Measurements from ENCODE around the gene ATP7A. TPM values are rescaled to one million over a fixed set of nuclear protein-coding genes. Genes with fewer than 3 reads are reported as not detected.

Gene ATP7A
- total RNA-seq, 4 donors from 2014 or later: 19.9 to 33.2 (median 26.8) TPM

DNA sequence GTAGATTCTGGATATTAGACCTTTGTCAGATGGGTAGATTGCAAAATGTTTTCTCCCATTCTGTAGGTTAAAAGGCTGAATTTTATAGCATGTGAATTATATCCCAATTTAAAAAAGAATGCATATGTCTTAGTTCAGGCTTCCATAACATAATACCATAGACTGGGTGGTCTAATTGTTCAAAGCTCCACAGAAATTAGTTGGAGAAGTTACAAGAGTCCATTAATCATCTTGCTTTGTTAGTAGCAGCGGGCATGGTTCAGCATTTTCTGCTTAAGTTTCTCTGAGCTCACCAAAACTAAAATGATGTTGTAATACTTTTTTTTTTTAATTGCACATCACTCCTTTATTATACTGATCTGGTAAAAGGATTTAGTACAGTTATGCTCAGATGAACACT, 57.1 kb downstream of the ATP7A start:
- TF ChIP-seq, protein P1, sequence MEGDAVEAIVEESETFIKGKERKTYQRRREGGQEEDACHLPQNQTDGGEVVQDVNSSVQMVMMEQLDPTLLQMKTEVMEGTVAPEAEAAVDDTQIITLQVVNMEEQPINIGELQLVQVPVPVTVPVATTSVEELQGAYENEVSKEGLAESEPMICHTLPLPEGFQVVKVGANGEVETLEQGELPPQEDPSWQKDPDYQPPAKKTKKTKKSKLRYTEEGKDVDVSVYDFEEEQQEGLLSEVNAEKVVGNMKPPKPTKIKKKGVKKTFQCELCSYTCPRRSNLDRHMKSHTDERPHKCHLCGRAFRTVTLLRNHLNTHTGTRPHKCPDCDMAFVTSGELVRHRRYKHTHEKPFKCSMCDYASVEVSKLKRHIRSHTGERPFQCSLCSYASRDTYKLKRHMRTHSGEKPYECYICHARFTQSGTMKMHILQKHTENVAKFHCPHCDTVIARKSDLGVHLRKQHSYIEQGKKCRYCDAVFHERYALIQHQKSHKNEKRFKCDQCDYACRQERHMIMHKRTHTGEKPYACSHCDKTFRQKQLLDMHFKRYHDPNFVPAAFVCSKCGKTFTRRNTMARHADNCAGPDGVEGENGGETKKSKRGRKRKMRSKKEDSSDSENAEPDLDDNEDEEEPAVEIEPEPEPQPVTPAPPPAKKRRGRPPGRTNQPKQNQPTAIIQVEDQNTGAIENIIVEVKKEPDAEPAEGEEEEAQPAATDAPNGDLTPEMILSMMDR (IDR thresholded peaks at IDR 0.05): no peak
- no peak for DNase-seq (ENCODE audit: low spot score in 2 of 2)
- Histone ChIP-seq H3K4me1 (no peaks in the 10 kb centered on the region), H3K4me3 (no peak overlapping the region), H3K9me3 (no peaks in the 10 kb centered on the region), H3K36me3 (no peaks in the 10 kb centered on the region), H3K27ac (no peak overlapping the region), H3K27me3 (no peaks in the 10 kb centered on the region)
- 50% methylated on average over 1 of the region's 1 CpG for WGBS

GRCh38 chrX:77969538-77969937, 59.0 kb downstream of the ATP7A start, which contains the start of gene PGAM4:
Gene PGAM4, minus strand, starts transcription at chrX:77969638. Its CDS starts 0 bp downstream, at chrX:77969638.
- DNase-seq (ENCODE audit: low spot score in 2 of 2): no peak
- Histone ChIP-seq H3K4me3 (no peak within 1 kb of the TSS), H3K4me1 (no peaks in the 10 kb centered on the region), H3K36me3 (no peaks in the 10 kb centered on the region), H3K9me3 (no peaks in the 10 kb centered on the region), H3K27me3 (no peaks in the 10 kb centered on the region), H3K27ac (no peak within 1 kb of the TSS)
- WGBS: 91% methylated on average over 13 of the region's 13 CpGs
- TF ChIP-seq POLR2AphosphoS5 (IDR thresholded peaks at IDR 0.05): no peak
- TF ChIP-seq, protein P1 (IDR thresholded peaks at IDR 0.05): no peak
- TF ChIP-seq EP300 (IDR thresholded peaks at IDR 0.05): no peak
- TF ChIP-seq POLR2A (IDR thresholded peaks at IDR 0.05): no peak

DNA sequence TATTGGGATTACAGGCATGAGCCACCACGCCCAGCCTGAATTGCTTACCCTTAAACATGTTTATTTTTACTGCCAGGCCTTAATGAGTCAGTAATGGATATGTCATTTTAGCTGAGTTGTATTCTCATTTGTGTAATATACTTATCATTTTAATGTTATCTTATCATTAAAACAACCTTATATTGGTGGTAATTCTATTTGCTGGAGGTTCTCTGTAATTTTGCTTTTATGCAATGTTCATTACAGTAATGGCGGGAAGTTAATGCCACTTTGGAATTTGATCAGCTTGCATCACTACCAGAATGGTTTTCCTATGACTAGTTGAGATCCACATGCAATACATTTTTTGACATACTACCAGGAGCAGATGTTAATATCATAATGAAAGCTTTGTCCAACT, 65.3 kb downstream of the ATP7A start:
- Histone ChIP-seq H3K4me1 (no peaks in the 10 kb centered on the region), H3K36me3 (no peaks in the 10 kb centered on the region), H3K27ac (no peak overlapping the region), H3K9me3 (no peaks in the 10 kb centered on the region), H3K4me3 (no peak overlapping the region), H3K27me3 (no peaks in the 10 kb centered on the region)
- no peak for DNase-seq (ENCODE audit: low spot score in 2 of 2)
- 69% methylated on average over 2 of the region's 2 CpGs for WGBS
- TF ChIP-seq EP300 (IDR thresholded peaks at IDR 0.05) (no peak), POLR2AphosphoS5 (IDR thresholded peaks at IDR 0.05) (no peak), POLR2A (IDR thresholded peaks at IDR 0.05) (no peak)
- TF ChIP-seq, protein P1 (IDR thresholded peaks at IDR 0.05): no peak

- TF ChIP-seq EP300 (IDR thresholded peaks at IDR 0.05) (no peak), POLR2AphosphoS5 (IDR thresholded peaks at IDR 0.05) (no peak), POLR2A (IDR thresholded peaks at IDR 0.05) (no peak)
- TF ChIP-seq, protein P1 (IDR thresholded peaks at IDR 0.05): no peak
- no peak overlapping the region for H3K27ac ChIP-seq
- DNase-seq (ENCODE audit: low spot score in 2 of 2): no peak
- H3K27me3 ChIP-seq: no peaks in the 10 kb centered on the region
- H3K4me3 ChIP-seq: no peak overlapping the region
- no peaks in the 10 kb centered on the region for H3K9me3 ChIP-seq
- no peaks in the 10 kb centered on the region for H3K4me1 ChIP-seq
- no peaks in the 10 kb centered on the region for H3K36me3 ChIP-seq
These were observed 66.6 kb downstream of the ATP7A start for GRCh38 chrX:77977095-77977494.

- no peak for DNase-seq (ENCODE audit: low spot score in 2 of 2)
- no peaks in the 10 kb centered on the region for H3K36me3 ChIP-seq
- no peaks in the 10 kb centered on the region for H3K27me3 ChIP-seq
- no peaks in the 10 kb centered on the region for H3K9me3 ChIP-seq
- no peak for TF ChIP-seq POLR2AphosphoS5 (IDR thresholded peaks at IDR 0.05)
- TF ChIP-seq EP300 (IDR thresholded peaks at IDR 0.05): no peak
- 86% methylated on average over 1 of the region's 1 CpG for WGBS
- no peak overlapping the region for H3K4me3 ChIP-seq
- no peaks in the 10 kb centered on the region for H3K4me1 ChIP-seq
- H3K27ac ChIP-seq: no peak overlapping the region
These were observed 67.0 kb downstream of the ATP7A start for GRCh38 chrX:77977518-77977917.

DNA sequence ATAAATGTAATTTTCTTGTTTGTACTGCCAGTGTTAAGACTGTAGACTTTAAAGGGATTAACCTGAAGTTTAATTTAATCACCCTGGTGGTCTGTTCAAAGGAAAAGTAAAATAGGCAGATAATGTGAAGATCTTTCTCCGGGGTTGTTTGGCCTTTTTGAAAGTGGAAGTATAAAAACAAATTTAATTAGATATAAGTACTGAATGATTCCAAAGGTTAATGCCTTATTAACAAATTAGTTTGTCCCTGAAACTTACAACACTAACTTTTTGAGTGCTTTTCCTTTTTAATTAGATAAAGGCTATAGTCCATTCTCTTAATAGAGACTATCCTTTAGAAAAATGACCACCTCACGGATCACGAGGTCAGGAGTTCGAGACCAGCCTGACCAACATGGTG, 69.4 kb downstream of the ATP7A start:
- WGBS: 88% methylated on average over 4 of the region's 4 CpGs
- H3K27ac ChIP-seq: no peak overlapping the region
- H3K36me3 ChIP-seq: no peaks in the 10 kb centered on the region
- TF ChIP-seq EP300 (IDR thresholded peaks at IDR 0.05): no peak
- no peak for TF ChIP-seq POLR2AphosphoS5 (IDR thresholded peaks at IDR 0.05)
- TF ChIP-seq POLR2A (IDR thresholded peaks at IDR 0.05): no peak
- TF ChIP-seq, protein P1 (IDR thresholded peaks at IDR 0.05): no peak
- no peaks in the 10 kb centered on the region for H3K9me3 ChIP-seq
- no peak overlapping the region for H3K4me3 ChIP-seq
- no peaks in the 10 kb centered on the region for H3K27me3 ChIP-seq
- no peak for DNase-seq (ENCODE audit: low spot score in 2 of 2)
- H3K4me1 ChIP-seq: no peaks in the 10 kb centered on the region

Measured in suprapubic skin (tissue), 4 donors.